Upper lobe of left lung (tissue), 4 donors: ENCODE measurements around the gene LUZP4.

Experiments
- POLR2AphosphoS5 ChIP-seq, 2 donors: sonication (generic); formaldehyde crosslinking; IDR thresholded peaks; one replicate each; pipeline ENCODE4 v1.5.1; 2017; ENCODE audit warnings: antibody characterized with exemption in 2 of 2
- TF ChIP-seq, protein P1 (sequence below), 6 experiments: fragments of 450-650 bp in 4 of 6; fragments of 200-600 bp in 2 of 6; sonication (generic) in 2 of 6; IDR thresholded peaks; one replicate each; pipeline ENCODE4 v1.5.1; 2016 to 2019; ENCODE audit warnings: antibody characterized with exemption in 6 of 6

DNA sequence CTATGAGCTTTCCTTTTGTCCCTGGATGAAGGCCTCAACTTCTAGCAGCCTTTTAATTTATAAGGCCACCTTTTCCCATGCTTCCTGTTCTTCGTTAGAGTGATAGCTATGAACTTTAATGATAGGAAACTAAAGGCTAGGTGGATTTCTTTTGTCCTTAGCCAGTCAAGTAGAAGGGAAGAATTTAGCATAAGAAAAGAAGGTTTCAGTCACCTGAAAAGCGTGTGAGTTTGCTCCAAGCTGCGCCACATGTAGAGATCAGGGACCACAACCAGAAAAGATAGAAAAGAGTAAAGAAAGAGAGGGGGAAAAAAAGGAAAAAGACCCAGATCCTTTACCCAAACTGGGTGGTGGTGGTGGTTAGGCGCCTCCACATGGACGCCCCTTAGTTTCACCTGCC, 28.6 kb downstream of the LUZP4 start:
- no peak for TF ChIP-seq POLR2AphosphoS5 (IDR thresholded peaks at IDR 0.05)
- TF ChIP-seq, protein P1, sequence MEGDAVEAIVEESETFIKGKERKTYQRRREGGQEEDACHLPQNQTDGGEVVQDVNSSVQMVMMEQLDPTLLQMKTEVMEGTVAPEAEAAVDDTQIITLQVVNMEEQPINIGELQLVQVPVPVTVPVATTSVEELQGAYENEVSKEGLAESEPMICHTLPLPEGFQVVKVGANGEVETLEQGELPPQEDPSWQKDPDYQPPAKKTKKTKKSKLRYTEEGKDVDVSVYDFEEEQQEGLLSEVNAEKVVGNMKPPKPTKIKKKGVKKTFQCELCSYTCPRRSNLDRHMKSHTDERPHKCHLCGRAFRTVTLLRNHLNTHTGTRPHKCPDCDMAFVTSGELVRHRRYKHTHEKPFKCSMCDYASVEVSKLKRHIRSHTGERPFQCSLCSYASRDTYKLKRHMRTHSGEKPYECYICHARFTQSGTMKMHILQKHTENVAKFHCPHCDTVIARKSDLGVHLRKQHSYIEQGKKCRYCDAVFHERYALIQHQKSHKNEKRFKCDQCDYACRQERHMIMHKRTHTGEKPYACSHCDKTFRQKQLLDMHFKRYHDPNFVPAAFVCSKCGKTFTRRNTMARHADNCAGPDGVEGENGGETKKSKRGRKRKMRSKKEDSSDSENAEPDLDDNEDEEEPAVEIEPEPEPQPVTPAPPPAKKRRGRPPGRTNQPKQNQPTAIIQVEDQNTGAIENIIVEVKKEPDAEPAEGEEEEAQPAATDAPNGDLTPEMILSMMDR (IDR thresholded peaks at IDR 0.05) = no peak
